HEK293 (cell line): ENCODE data around the gene GPBAR1.

Experiments
- CTCF ChIA-PET: fragments of 350-600 bp; formaldehyde crosslinking; extraction: SDS; loops from one replicate; lab custom pipeline; 2021; ENCODE audit warnings: antibody characterized with exemption; lab: Yijun Ruan, JAX
- POLR2A ChIA-PET: fragments of 300-600 bp; formaldehyde crosslinking; extraction: SDS; loops from one replicate; lab custom pipeline; 2020; ENCODE audit warnings: antibody characterized with exemption, inconsistent platforms; lab: Yijun Ruan, JAX
- H3K27ac ChIP-seq: fragments of 200-500 bp; sonication (Bioruptor generic); 2 replicates; pipeline ENCODE4 v1.5.1; 2014; ENCODE audit warnings: low read depth, low read length, control low read depth, inconsistent platforms; ENCODE audit errors: extremely low read depth
- H3K36me3 ChIP-seq, 2 experiments: fragments of 200-500 bp in 1 of 2; sonication (Bioruptor generic) in 1 of 2; 1 replicate in 1 of 2; 2 replicates in 1 of 2; pipeline ENCODE4 v1.5.1; 2014 to 2017; ENCODE audit warnings: inconsistent platforms in 2 of 2, low read length in 2 of 2; ENCODE audit not compliant: control insufficient read depth in 2 of 2, insufficient read depth in 1 of 2
- H3K4me1 ChIP-seq: fragments of 200-500 bp; sonication (Bioruptor generic); 2 replicates; pipeline ENCODE4 v1.5.1; 2014; ENCODE audit warnings: mild to moderate bottlenecking, low read length, inconsistent platforms; ENCODE audit not compliant: control insufficient read depth, insufficient read depth
- H3K4me3 ChIP-seq: 2 replicates; pipeline ENCODE4 v1.5.1; 2011; ENCODE audit warnings: low read depth, mild to moderate bottlenecking, control low read depth, low read length, moderate library complexity
- H3K9me3 ChIP-seq: fragments of 200-500 bp; sonication (Bioruptor generic); 2 replicates; pipeline ENCODE4 v1.5.1; 2014; ENCODE audit warnings: low read depth, low read length, inconsistent platforms; ENCODE audit not compliant: control insufficient read depth, insufficient read depth
- GLIS2 ChIP-seq: fragments of 450-650 bp; formaldehyde crosslinking; IDR thresholded peaks from 2 replicates; pipeline ENCODE4 v1.5.1; 2016; ENCODE audit warnings: missing biosample characterization, missing genetic modification characterization
- OSR2 ChIP-seq: fragments of 450-650 bp; formaldehyde crosslinking; IDR thresholded peaks from 2 replicates; pipeline ENCODE4 v1.5.1; 2016; ENCODE audit warnings: missing biosample characterization, missing genetic modification characterization
- SCRT2 ChIP-seq: fragments of 450-650 bp; formaldehyde crosslinking; IDR thresholded peaks from 2 replicates; pipeline ENCODE4 v1.5.1; 2016; ENCODE audit warnings: missing biosample characterization, missing genetic modification characterization
- TCF7L2 ChIP-seq: IDR thresholded peaks from 2 replicates; pipeline ENCODE4 v1.6.1; 2011; ENCODE audit warnings: low read depth, mild to moderate bottlenecking, inconsistent platforms, low read length, moderate library complexity, borderline replicate concordance
- WT1 ChIP-seq: fragments of 450-650 bp; formaldehyde crosslinking; IDR thresholded peaks from 2 replicates; pipeline ENCODE4 v1.5.1; 2016; ENCODE audit warnings: missing biosample characterization, missing genetic modification characterization
- ZBTB17 ChIP-seq: fragments of 450-650 bp; formaldehyde crosslinking; IDR thresholded peaks from 2 replicates; pipeline ENCODE4 v1.5.1; 2016; ENCODE audit warnings: missing biosample characterization, missing genetic modification characterization
- ZEB2 ChIP-seq: fragments of 450-650 bp; formaldehyde crosslinking; IDR thresholded peaks from 2 replicates; pipeline ENCODE4 v1.5.1; 2016; ENCODE audit warnings: missing biosample characterization, missing genetic modification characterization
- ZNF146 ChIP-seq: fragments of 450-650 bp; formaldehyde crosslinking; IDR thresholded peaks from 2 replicates; pipeline ENCODE4 v1.5.1; 2016; ENCODE audit warnings: missing biosample characterization, missing genetic modification characterization
- ZNF155 ChIP-seq: fragments of 450-650 bp; formaldehyde crosslinking; IDR thresholded peaks from 2 replicates; pipeline ENCODE4 v1.5.1; 2016; ENCODE audit warnings: missing biosample characterization, missing genetic modification characterization
- ZNF16 ChIP-seq: fragments of 450-650 bp; formaldehyde crosslinking; IDR thresholded peaks from 2 replicates; pipeline ENCODE4 v1.5.1; 2016; ENCODE audit warnings: low read depth, missing biosample characterization, missing genetic modification characterization
- ZNF366 ChIP-seq: fragments of 450-650 bp; formaldehyde crosslinking; conservative IDR thresholded peaks from 2 replicates; pipeline ENCODE4 v1.5.1; 2016; ENCODE audit warnings: missing biosample characterization, missing genetic modification characterization
- ZNF548 ChIP-seq: fragments of 450-650 bp; formaldehyde crosslinking; IDR thresholded peaks from 2 replicates; pipeline ENCODE4 v1.5.1; 2016; ENCODE audit warnings: missing biosample characterization, missing genetic modification characterization
- ZNF600 ChIP-seq: fragments of 450-650 bp; formaldehyde crosslinking; IDR thresholded peaks from 2 replicates; pipeline ENCODE4 v1.5.1; 2016; ENCODE audit warnings: missing biosample characterization, missing genetic modification characterization
- ZNF626 ChIP-seq: fragments of 450-650 bp; sonication (Bioruptor Pico); formaldehyde crosslinking; IDR thresholded peaks from 2 replicates; pipeline ENCODE4 v1.5.1; 2018; ENCODE audit warnings: missing biosample characterization, missing genetic modification characterization, inconsistent platforms
- ZNF670 ChIP-seq: fragments of 450-650 bp; formaldehyde crosslinking; IDR thresholded peaks from 2 replicates; pipeline ENCODE4 v1.5.1; 2016; ENCODE audit warnings: missing biosample characterization, missing genetic modification characterization, low read depth
- TF ChIP-seq, protein P1 (sequence below): fragments of 450-650 bp; formaldehyde crosslinking; IDR thresholded peaks from 2 replicates; pipeline ENCODE4 v1.5.1; 2016; ENCODE audit warnings: missing biosample characterization, missing genetic modification characterization
- TF ChIP-seq, protein P2 (sequence below): fragments of 450-650 bp; formaldehyde crosslinking; IDR thresholded peaks from 2 replicates; pipeline ENCODE4 v1.5.1; 2016; ENCODE audit warnings: missing biosample characterization, missing genetic modification characterization

The GPBAR1 gene

DNA sequence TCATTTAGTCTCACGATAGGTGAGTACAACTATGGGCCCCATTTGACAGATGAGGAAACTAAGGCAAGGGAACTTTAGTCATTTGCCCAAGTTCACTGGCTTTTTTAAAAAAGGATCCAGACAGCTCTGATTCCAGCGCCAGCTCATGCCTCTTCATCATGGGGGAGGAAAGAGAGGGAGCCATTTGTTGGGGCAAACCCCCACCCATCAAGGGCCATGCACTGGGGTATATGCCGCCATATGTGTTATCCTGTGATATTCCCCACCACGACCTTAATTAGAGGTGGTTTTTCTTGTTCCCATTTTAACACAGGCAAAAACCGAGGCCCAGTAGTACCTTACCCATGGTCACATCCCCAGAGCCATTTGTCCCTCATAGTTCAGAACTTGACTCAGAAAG lies 649 bp upstream of the GPBAR1 start:
- no peaks in the 10 kb centered on the region; the same call in 1 of the 2 replicates for H3K4me1 ChIP-seq
- H3K9me3 ChIP-seq: no peaks in the 10 kb centered on the region
- H3K36me3 ChIP-seq: peaks cover 6 to 45% of the 10 kb centered on the region in 2 experiments
- TF ChIP-seq ZNF155 (tag by site-specific recombination) (no peak), GLIS2 (tag by site-specific recombination) (no peak), TCF7L2 (no peak), ZNF548 (tag by site-specific recombination) (no peak), WT1 (no peak), ZNF16 (tag by site-specific recombination) (no peak), OSR2 (tag by site-specific recombination) (no peak), ZBTB17 (tag by site-specific recombination) (no peak)
- ChIA-PET CTCF (interaction anchor here (1.8 kb wide), 1 partner anchor 74 kb away, joined by 10 read pairs; no protein-coding TSS in a partner anchor), POLR2A (interaction anchor here (2.8 kb wide), 1 partner anchor 10 kb away, joined by 9 read pairs; the partner anchor contains the start of genes AAMP and PNKD)
- H3K27ac ChIP-seq: no peak overlapping the region
- H3K4me3 ChIP-seq: no peak overlapping the region

DNA sequence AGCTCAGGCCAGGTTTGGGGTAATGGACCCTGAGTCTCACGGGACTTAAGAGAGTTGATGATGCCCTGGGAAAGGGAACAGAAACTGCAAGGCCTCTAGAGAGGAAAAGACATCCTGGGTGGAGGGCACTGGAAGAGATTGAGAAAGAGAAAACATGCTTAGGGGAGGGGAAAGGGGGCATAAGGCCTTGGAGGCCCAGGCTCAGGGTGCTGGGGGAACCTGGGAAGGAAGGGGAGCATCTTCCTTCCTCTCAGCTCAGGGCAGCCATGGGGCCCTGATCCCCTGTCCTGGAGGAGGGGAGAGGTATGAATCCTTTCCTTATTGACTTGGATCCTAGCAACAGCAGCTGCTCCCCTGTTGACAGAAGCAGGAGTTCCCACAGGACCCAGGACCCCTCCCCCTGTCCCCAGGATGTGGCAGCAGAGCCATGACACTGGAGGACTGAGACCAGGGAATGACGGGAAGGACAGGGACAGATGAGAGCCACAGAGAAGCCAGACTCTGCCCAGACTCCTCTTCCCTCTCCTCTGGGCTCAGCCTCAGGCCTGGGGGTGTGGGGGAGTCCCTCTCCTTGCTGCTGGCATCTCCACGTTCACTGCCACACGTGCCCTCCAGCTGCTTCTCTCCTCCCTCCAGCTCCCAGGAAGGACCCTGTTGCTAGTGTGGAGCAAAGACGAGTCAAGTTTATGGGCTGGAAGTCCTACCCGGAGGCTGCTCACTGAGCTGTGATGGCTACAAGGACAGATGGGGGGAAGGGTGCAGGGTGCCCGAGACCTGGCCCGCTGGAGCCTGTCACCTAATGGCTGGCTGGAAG lies 815 bp downstream of the GPBAR1 start:
- POLR2A ChIA-PET: interaction anchor here (2.8 kb wide), 1 partner anchor 8 kb away, joined by 9 read pairs; the partner anchor contains the start of genes AAMP and PNKD
- H3K4me3 ChIP-seq: no peak overlapping the region
- H3K4me1 ChIP-seq: no peaks in the 10 kb centered on the region; the same call in 1 of the 2 replicates
- H3K36me3 ChIP-seq: peaks cover 5 to 48% of the 10 kb centered on the region in 2 experiments; a peak in 2 of 3 replicates
- no peaks in the 10 kb centered on the region for H3K9me3 ChIP-seq
- no peak for TF ChIP-seq ZNF146
- peak; percentile 12; the same call in 1 of the 2 replicates for TF ChIP-seq SCRT2 (tag by site-specific recombination)
- TF ChIP-seq, all 188 proteins: peak for 1
- no peak overlapping the region for H3K27ac ChIP-seq
- CTCF ChIA-PET: interaction anchor here (0.7 to 1.0 kb wide), 3 partner anchors 10 to 92 kb away, joined by 3 to 4 read pairs (median 3); no protein-coding TSS in a partner anchor

DNA sequence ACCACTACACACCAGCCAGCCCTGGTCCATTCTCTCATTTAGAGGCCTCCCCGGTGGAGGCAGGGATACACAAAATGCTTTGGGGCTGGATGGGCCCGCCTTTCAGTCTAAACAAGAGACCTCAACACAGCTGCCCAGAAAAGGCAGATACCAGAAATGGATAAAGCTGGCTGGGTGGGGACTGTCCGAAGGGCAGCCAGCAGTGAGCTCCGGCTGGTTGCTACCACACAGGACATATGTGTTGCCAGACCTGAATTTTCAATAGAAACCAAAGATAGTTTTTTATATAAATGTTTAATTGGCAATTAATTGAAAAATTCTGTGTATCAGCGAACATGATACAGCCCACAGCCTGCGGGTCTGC lies 1.4 kb downstream of the GPBAR1 start:
- H3K4me3 ChIP-seq: no peak overlapping the region
- no peak overlapping the region for H3K27ac ChIP-seq
- H3K9me3 ChIP-seq: no peaks in the 10 kb centered on the region
- no peak for TF ChIP-seq ZNF600 (tag by site-specific recombination)
- TF ChIP-seq ZNF626 (tag by site-specific recombination): no peak
- TF ChIP-seq, protein P1, sequence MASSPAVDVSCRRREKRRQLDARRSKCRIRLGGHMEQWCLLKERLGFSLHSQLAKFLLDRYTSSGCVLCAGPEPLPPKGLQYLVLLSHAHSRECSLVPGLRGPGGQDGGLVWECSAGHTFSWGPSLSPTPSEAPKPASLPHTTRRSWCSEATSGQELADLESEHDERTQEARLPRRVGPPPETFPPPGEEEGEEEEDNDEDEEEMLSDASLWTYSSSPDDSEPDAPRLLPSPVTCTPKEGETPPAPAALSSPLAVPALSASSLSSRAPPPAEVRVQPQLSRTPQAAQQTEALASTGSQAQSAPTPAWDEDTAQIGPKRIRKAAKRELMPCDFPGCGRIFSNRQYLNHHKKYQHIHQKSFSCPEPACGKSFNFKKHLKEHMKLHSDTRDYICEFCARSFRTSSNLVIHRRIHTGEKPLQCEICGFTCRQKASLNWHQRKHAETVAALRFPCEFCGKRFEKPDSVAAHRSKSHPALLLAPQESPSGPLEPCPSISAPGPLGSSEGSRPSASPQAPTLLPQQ (tag by site-specific recombination): 0 out of 2 replicates have a peak, but pooled peaks have one; percentile 31
- TF ChIP-seq, protein P2, sequence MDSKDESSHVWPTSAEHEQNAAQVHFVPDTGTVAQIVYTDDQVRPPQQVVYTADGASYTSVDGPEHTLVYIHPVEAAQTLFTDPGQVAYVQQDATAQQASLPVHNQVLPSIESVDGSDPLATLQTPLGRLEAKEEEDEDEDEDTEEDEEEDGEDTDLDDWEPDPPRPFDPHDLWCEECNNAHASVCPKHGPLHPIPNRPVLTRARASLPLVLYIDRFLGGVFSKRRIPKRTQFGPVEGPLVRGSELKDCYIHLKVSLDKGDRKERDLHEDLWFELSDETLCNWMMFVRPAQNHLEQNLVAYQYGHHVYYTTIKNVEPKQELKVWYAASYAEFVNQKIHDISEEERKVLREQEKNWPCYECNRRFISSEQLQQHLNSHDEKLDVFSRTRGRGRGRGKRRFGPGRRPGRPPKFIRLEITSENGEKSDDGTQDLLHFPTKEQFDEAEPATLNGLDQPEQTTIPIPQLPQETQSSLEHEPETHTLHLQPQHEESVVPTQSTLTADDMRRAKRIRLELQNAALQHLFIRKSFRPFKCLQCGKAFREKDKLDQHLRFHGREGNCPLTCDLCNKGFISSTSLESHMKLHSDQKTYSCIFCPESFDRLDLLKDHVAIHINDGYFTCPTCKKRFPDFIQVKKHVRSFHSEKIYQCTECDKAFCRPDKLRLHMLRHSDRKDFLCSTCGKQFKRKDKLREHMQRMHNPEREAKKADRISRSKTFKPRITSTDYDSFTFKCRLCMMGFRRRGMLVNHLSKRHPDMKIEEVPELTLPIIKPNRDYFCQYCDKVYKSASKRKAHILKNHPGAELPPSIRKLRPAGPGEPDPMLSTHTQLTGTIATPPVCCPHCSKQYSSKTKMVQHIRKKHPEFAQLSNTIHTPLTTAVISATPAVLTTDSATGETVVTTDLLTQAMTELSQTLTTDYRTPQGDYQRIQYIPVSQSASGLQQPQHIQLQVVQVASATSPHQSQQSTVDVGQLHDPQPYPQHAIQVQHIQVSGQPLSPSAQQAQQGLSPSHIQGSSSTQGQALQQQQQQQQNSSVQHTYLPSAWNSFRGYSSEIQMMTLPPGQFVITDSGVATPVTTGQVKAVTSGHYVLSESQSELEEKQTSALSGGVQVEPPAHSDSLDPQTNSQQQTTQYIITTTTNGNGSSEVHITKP (tag by site-specific recombination): no peak
- no peak for TF ChIP-seq ZEB2 (tag by site-specific recombination)
- 0 out of 2 replicates have a peak, but pooled peaks have one; percentile 1 for TF ChIP-seq SCRT2 (tag by site-specific recombination)
- TF ChIP-seq ZNF670 (tag by site-specific recombination): no peak
- TF ChIP-seq ZNF366 (tag by site-specific recombination): no peak
- H3K4me1 ChIP-seq: no peaks in the 10 kb centered on the region; the same call in 1 of the 2 replicates
- ChIA-PET CTCF (interaction anchor here (0.7 to 1.0 kb wide), 3 partner anchors 9 to 93 kb away, joined by 3 to 4 read pairs (median 3); no protein-coding TSS in a partner anchor), POLR2A (interaction anchor here (2.8 kb wide), 1 partner anchor 8 kb away, joined by 9 read pairs; the partner anchor contains the start of genes AAMP and PNKD)
- H3K36me3 ChIP-seq: peaks cover 5 to 48% of the 10 kb centered on the region in 2 experiments; a peak in 2 of 3 replicates
